Thyroid gland (tissue), 4 donors: Measurements from ENCODE around the gene GABPA. TPM values are rescaled to one million over a fixed set of nuclear protein-coding genes. Genes with fewer than 3 reads are reported as not detected.

Source experiments
- DNase-seq, 2 donors: peaks; one replicate each; pipeline ENCODE4 v3.0.0-alpha.2; 2019
- H3K27ac ChIP-seq, 3 donors: fragments of 200-600 bp; sonication (generic); 1 replicate in 2 of 3; 2 replicates in 1 of 3; pipeline ENCODE4 v1.5.1; 2016 to 2019; ENCODE audit warnings: mild to moderate bottlenecking in 1 of 3, moderate library complexity in 1 of 3
- H3K27me3 ChIP-seq: fragments of 200-600 bp; sonication (generic); one replicate; pipeline ENCODE4 v1.5.1; 2019
- H3K36me3 ChIP-seq, 2 donors: fragments of 200-600 bp; sonication (generic); one replicate each; pipeline ENCODE4 v1.5.1; 2016 to 2019
- H3K4me1 ChIP-seq, 2 donors: fragments of 200-600 bp; sonication (generic); one replicate each; pipeline ENCODE4 v1.5.1; 2017 to 2019
- H3K4me3 ChIP-seq, 3 donors: fragments of 200-600 bp; sonication (generic); replicated peaks in 1 of 3; 1 replicate in 2 of 3; 2 replicates in 1 of 3; pipeline ENCODE4 v1.5.1; 2016; ENCODE audit warnings: mild to moderate bottlenecking in 1 of 3
- H3K9me3 ChIP-seq: fragments of 200-600 bp; sonication (generic); one replicate; pipeline ENCODE4 v1.5.1; 2017
- POLR2A ChIP-seq, 2 donors: fragments of 450-650 bp; IDR thresholded peaks; one replicate each; pipeline ENCODE4 v1.6.1; 2017; ENCODE audit warnings: antibody characterized with exemption in 2 of 2, mild to moderate bottlenecking in 2 of 2, moderate library complexity in 1 of 2
- WGBS, 2 donors: methylation state at CpG; one replicate each; pipeline ENCODE4 v1.1.5; 2017; 5-methylcytosine and 5-hydroxymethylcytosine counted together
- intact Hi-C: fragments of 100-400 bp; cut with DNase I; formaldehyde crosslinking; loops from one replicate; pipeline ENCODE4 v1.15.1; 2023
- total RNA-seq, 4 donors: library from RNA; depleted of rRNA; stranded (reverse); fragments of >200 nt; gene quantifications; one replicate each; pipeline ENCODE4 v1.2.3, GENCODE V29; 2016
- TF ChIP-seq, protein P1 (sequence below), 6 experiments: fragments of 200-600 bp in 3 of 6; fragments of 450-650 bp in 3 of 6; sonication (generic) in 3 of 6; IDR thresholded peaks; one replicate each; pipeline ENCODE4 v1.5.1; 2016 to 2019; ENCODE audit warnings: antibody characterized with exemption in 6 of 6, mild to moderate bottlenecking in 2 of 6, inconsistent platforms in 1 of 6, moderate library complexity in 1 of 6

Gene GABPA
- total RNA-seq, 4 donors from 2014 or later, result 37.3 to 39.8 (median 38.4) TPM

GRCh38 chr21:25752416-25752815, 17.6 kb downstream of the GABPA start:
- no peak overlapping the region for H3K27ac ChIP-seq
- H3K27me3 ChIP-seq, result no peaks in the 10 kb centered on the region
- WGBS, 2 donors, result 97 to 100% methylated on average over 1 of the region's 1 CpG
- no peaks in the 10 kb centered on the region for H3K9me3 ChIP-seq
- TF ChIP-seq, protein P1, sequence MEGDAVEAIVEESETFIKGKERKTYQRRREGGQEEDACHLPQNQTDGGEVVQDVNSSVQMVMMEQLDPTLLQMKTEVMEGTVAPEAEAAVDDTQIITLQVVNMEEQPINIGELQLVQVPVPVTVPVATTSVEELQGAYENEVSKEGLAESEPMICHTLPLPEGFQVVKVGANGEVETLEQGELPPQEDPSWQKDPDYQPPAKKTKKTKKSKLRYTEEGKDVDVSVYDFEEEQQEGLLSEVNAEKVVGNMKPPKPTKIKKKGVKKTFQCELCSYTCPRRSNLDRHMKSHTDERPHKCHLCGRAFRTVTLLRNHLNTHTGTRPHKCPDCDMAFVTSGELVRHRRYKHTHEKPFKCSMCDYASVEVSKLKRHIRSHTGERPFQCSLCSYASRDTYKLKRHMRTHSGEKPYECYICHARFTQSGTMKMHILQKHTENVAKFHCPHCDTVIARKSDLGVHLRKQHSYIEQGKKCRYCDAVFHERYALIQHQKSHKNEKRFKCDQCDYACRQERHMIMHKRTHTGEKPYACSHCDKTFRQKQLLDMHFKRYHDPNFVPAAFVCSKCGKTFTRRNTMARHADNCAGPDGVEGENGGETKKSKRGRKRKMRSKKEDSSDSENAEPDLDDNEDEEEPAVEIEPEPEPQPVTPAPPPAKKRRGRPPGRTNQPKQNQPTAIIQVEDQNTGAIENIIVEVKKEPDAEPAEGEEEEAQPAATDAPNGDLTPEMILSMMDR (IDR thresholded peaks at IDR 0.05), result no peak
- H3K4me3 ChIP-seq, result no peak overlapping the region
- peaks cover 0 to 4% of the 10 kb centered on the region in 2 donors for H3K4me1 ChIP-seq
- intact Hi-C loops, result no loop called here
- no peak for DNase-seq
- peaks cover 10 to 12% of the 10 kb centered on the region in 2 donors for H3K36me3 ChIP-seq

GRCh38 chr21:25756190-25756932, 21.6 kb downstream of the GABPA start:
- Histone ChIP-seq H3K4me1 (peaks cover 0 to 4% of the 10 kb centered on the region in 2 donors), H3K9me3 (no peaks in the 10 kb centered on the region), H3K4me3 (no peak overlapping the region), H3K27me3 (no peaks in the 10 kb centered on the region), H3K27ac (peak overlapping the region; percentile 1 to 32 (median 30)), H3K36me3 (peaks cover 22% of the 10 kb centered on the region in 2 donors)
- TF ChIP-seq, protein P1 (IDR thresholded peaks at IDR 0.05), result no peak
- no peak for TF ChIP-seq POLR2A (IDR thresholded peaks at IDR 0.05)
- DNase-seq, result peak in 1 of 2 donors; percentile 14
- WGBS, 2 donors, result 63 to 69% methylated on average over 6 of the region's 6 CpGs
- intact Hi-C loops, result no loop called here

DNA sequence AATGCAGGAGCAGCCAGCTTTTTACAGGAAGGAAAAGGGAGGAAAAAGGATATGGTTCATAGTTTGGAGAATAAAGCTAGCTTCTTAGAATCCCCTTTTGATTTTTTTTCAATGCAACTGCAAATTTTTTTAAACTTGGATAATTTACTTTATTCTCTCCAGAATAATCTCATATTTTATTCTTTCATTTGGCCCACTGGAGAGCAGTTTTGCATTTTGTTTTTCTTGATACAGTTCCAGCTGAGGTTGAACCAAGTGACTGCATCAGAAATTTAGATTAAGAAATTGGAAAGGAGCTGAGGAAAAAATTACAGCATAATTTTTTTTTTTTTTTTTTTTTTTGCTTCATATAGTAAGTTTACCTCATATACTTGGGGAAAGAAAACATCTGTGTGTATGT, 22.8 kb downstream of the GABPA start:
- no peak for TF ChIP-seq POLR2A (IDR thresholded peaks at IDR 0.05)
- TF ChIP-seq, protein P1 (IDR thresholded peaks at IDR 0.05), result no peak
- Histone ChIP-seq H3K4me3 (no peak overlapping the region), H3K36me3 (peaks cover 18 to 25% of the 10 kb centered on the region in 2 donors), H3K4me1 (peaks cover 0 to 4% of the 10 kb centered on the region in 2 donors), H3K27ac (no peak overlapping the region), H3K27me3 (no peaks in the 10 kb centered on the region), H3K9me3 (no peaks in the 10 kb centered on the region)
- no peak for DNase-seq
- intact Hi-C loops, result no loop called here

DNA sequence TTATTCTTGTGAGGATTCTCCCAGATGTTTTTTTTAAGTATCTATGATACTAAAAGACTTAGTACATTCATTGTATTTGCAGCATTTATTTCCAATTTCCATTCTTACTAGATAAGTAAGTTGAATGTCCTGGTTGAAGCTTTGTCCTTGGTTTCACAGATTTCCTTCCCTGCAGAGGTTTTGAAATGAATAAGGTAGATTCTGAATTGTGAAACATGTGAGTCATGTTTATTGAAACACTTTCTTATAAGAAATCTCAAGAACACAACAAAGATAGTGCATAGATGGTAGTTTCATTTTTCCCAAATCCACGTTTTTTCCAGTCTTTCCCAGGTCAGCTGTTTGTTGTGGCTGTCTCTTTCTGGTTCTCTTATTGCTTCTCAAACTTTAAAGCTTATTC, 24.8 kb downstream of the GABPA start:
- Histone ChIP-seq H3K4me1 (peaks cover 0 to 4% of the 10 kb centered on the region in 2 donors), H3K27ac (no peak overlapping the region), H3K9me3 (no peaks in the 10 kb centered on the region), H3K4me3 (no peak overlapping the region), H3K36me3 (peaks cover 18 to 43% of the 10 kb centered on the region in 2 donors), H3K27me3 (no peaks in the 10 kb centered on the region)
- no peak for DNase-seq
- TF ChIP-seq POLR2A (IDR thresholded peaks at IDR 0.05), result no peak
- TF ChIP-seq, protein P1 (IDR thresholded peaks at IDR 0.05), result no peak
- intact Hi-C loops, result no loop called here
- 87 to 88% methylated on average over 1 of the region's 1 CpG for WGBS, 2 donors

DNA sequence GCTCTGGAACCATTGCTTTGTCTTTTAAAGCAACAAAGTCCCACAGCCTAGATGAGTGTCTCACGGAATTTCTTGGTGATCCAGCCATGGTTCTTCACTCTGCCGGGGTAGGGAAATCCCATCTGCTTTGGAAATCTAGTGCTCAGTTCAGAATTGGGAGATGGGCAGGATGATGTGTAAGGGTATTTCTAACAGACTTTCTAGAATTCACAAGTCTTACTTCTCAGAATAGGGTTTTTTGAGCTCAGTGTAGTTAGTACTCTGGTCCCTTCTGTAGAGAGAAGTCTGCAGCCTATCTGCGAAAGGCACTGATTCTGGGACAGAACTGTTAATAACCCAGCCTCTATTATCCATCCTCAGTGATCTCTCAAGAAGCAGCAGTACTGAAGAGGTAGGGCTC, 25.3 kb downstream of the GABPA start:
- intact Hi-C loops, result no loop called here
- 96 to 99% methylated on average over 3 of the region's 3 CpGs for WGBS, 2 donors
- H3K27me3 ChIP-seq, result no peaks in the 10 kb centered on the region
- DNase-seq, result no peak
- peaks cover 0 to 4% of the 10 kb centered on the region in 2 donors for H3K4me1 ChIP-seq
- no peak overlapping the region for H3K4me3 ChIP-seq
- TF ChIP-seq, protein P1 (IDR thresholded peaks at IDR 0.05), result no peak
- TF ChIP-seq POLR2A (IDR thresholded peaks at IDR 0.05), result no peak
- peaks cover 21 to 45% of the 10 kb centered on the region in 2 donors for H3K36me3 ChIP-seq
- H3K27ac ChIP-seq, result no peak overlapping the region
- no peaks in the 10 kb centered on the region for H3K9me3 ChIP-seq
